ENCODE data around the gene EHMT1. TPM values are rescaled to one million over a fixed set of nuclear protein-coding genes. Genes with fewer than 3 reads are reported as not detected.
"Not testable (repeated sequence)": the region's sequence is repeated elsewhere in the genome, so short reads cannot be mapped to it uniquely, and the experiment has no call there.

EHMT1 gene
- total RNA-seq, 2 experiments from 2014 or later: 66.6 to 76.7 TPM

DNA sequence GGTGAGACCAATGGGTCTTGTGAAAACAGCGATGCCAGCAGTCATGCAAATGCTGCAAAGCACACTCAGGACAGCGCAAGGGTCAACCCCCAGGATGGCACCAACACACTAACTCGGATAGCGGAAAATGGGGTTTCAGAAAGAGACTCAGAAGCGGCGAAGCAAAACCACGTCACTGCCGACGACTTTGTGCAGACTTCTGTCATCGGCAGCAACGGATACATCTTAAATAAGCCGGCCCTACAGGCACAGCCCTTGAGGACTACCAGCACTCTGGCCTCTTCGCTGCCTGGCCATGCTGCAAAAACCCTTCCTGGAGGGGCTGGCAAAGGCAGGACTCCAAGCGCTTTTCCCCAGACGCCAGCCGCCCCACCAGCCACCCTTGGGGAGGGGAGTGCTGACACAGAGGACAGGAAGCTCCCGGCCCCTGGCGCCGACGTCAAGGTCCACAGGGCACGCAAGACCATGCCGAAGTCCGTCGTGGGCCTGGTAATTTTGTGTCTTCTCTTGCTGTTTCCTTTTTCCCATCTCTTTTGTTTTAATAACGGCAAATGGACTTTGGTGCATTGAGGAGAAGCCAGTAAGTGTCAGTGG, 98.0 kb downstream of the EHMT1 start:
- H3K36me3 Mint-ChIP-seq (ENCODE audit: low read depth): peaks cover 81% of the 10 kb centered on the region
- DNase-seq (no peak), ATAC-seq (no peak)
- H3K27me3 Mint-ChIP-seq: no peaks in the 10 kb centered on the region
- intact Hi-C loops (cut with DNase I, micrococcal nuclease): loop anchor here in 1 of 2 experiments (10.0 kb wide), 1 partner anchor 362 kb away; no protein-coding TSS in a partner anchor
- H3K4me1 Mint-ChIP-seq: peaks cover 29% of the 10 kb centered on the region
- H3K4me3 Mint-ChIP-seq: peak overlapping the region; percentile 17
- peaks cover 29% of the 10 kb centered on the region for H3K9me3 Mint-ChIP-seq (ENCODE audit: low read depth)
- CTCF ChIA-PET: interaction anchor here (0.7 kb wide), 1 partner anchor 98 kb away, joined by 3 read pairs; the partner anchor contains the start of gene EHMT1
- POLR2A ChIA-PET: no interaction called here
- peak overlapping the region; percentile 47 for H3K27ac Mint-ChIP-seq

GRCh38 chr9:137717776-137718327, 99.0 kb downstream of the EHMT1 start:
- ChIA-PET POLR2A (no interaction called here), CTCF (no interaction called here)
- Mint-ChIP-seq H3K4me3 (no peak overlapping the region), H3K4me1 (peaks cover 29% of the 10 kb centered on the region), H3K27me3 (no peaks in the 10 kb centered on the region), H3K27ac (no peak overlapping the region), H3K36me3 (ENCODE audit: low read depth) (peaks cover 79% of the 10 kb centered on the region), H3K9me3 (ENCODE audit: low read depth) (peaks cover 29% of the 10 kb centered on the region)
- DNase-seq: no peak
- ATAC-seq: no peak
- intact Hi-C loops (cut with DNase I, micrococcal nuclease): loop anchor here in 1 of 2 experiments (10.0 kb wide), 1 partner anchor 363 kb away; no protein-coding TSS in a partner anchor

DNA sequence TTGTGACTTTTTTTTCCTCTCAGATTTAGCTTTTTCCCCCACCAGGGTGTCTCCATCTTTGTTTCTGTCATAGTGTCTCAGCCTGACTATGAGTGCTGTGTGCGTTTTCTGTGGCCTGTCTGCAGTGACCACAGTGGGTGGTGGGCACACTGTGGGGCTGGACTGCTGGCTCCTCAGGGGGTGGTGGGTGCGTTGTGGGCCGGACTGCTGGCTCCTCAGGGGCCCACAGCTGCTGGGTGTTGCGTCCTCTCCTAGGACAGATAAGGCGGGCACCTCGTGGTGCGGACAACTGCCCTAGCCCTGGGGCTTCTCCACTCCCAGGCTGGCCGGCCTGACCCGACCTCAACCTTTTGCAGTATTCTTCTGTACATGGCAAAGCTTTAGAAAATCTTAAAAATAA, 100.4 kb downstream of the EHMT1 start:
- CTCF ChIA-PET: no interaction called here
- H3K27me3 Mint-ChIP-seq: no peaks in the 10 kb centered on the region
- intact Hi-C loops (cut with DNase I, micrococcal nuclease): loop anchor here in 1 of 2 experiments (10.0 kb wide), 1 partner anchor 364 kb away; no protein-coding TSS in a partner anchor
- ATAC-seq (no peak), DNase-seq (no peak)
- peaks cover 32% of the 10 kb centered on the region for H3K4me1 Mint-ChIP-seq
- peaks cover 25% of the 10 kb centered on the region for H3K9me3 Mint-ChIP-seq (ENCODE audit: low read depth)
- peaks cover 78% of the 10 kb centered on the region for H3K36me3 Mint-ChIP-seq (ENCODE audit: low read depth)
- no peak overlapping the region for H3K27ac Mint-ChIP-seq
- no peak overlapping the region for H3K4me3 Mint-ChIP-seq
- POLR2A ChIA-PET: no interaction called here

- CTCF ChIA-PET: interaction anchor here (1.0 to 1.4 kb wide), 3 partner anchors 12 to 48 kb away, joined by 3 to 7 read pairs (median 5); no protein-coding TSS in a partner anchor
- DNase-seq: no peak
- H3K9me3 Mint-ChIP-seq (ENCODE audit: low read depth): peaks cover 23% of the 10 kb centered on the region
Observed at GRCh38 chr9:137720571-137721110, 101.8 kb downstream of the EHMT1 start.

GRCh38 chr9:137721479-137721878, 102.7 kb downstream of the EHMT1 start:
- peak overlapping the region; percentile 48 for H3K4me3 Mint-ChIP-seq
- peaks cover 39% of the 10 kb centered on the region for H3K4me1 Mint-ChIP-seq
- peaks cover 79% of the 10 kb centered on the region for H3K36me3 Mint-ChIP-seq (ENCODE audit: low read depth)
- peak; percentile 81 for ATAC-seq
- DNase-seq: peak; percentile 70
- ChIA-PET POLR2A (interaction anchor here (0.6 kb wide), 4 partner anchors 39 to 1188 kb away, joined by 3 to 6 read pairs (median 3); no protein-coding TSS in a partner anchor), CTCF (interaction anchor here (0.6 to 1.4 kb wide), 5 partner anchors 21 to 118 kb away, joined by 3 to 7 read pairs (median 3); no protein-coding TSS in a partner anchor)
- H3K27me3 Mint-ChIP-seq: no peaks in the 10 kb centered on the region
- H3K27ac Mint-ChIP-seq: peak overlapping the region; percentile 98
- H3K9me3 Mint-ChIP-seq (ENCODE audit: low read depth): peaks cover 20% of the 10 kb centered on the region
- intact Hi-C loops (cut with DNase I, micrococcal nuclease): no loop called here

More at GRCh38 chr9:137720571-137721110, 101.8 kb downstream of the EHMT1 start:
- H3K36me3 Mint-ChIP-seq (ENCODE audit: low read depth): peaks cover 75% of the 10 kb centered on the region
- POLR2A ChIA-PET: no interaction called here
- ATAC-seq: no peak
- no peak overlapping the region for H3K27ac Mint-ChIP-seq
- no peak overlapping the region for H3K4me3 Mint-ChIP-seq
- intact Hi-C loops (cut with DNase I, micrococcal nuclease): no loop called here
- H3K4me1 Mint-ChIP-seq: peaks cover 35% of the 10 kb centered on the region
- no peaks in the 10 kb centered on the region for H3K27me3 Mint-ChIP-seq

DNA sequence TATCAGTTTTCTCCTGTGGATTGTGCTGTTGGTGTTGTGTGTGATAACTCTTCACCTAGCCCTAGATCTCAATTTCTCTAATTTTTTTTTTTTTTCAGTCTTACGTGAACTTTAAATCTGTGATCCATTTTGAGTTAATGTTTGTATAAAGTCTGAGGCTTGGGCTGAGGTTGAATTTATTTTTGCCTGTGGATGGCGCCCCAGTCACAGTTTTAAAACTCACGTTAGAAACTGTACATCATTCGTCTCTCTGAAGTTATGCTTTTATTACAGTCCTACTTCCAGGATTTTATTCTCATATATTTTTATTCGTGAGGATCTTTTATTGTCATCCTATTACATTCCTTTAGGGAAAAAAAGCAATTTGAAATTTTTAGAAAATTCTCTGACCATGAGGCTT, 103.1 kb downstream of the EHMT1 start:
- H3K4me1 Mint-ChIP-seq: peaks cover 39% of the 10 kb centered on the region
- peaks cover 79% of the 10 kb centered on the region for H3K36me3 Mint-ChIP-seq (ENCODE audit: low read depth)
- H3K9me3 Mint-ChIP-seq (ENCODE audit: low read depth): peaks cover 18% of the 10 kb centered on the region
- peak overlapping the region; percentile 48 for H3K4me3 Mint-ChIP-seq
- intact Hi-C loops (cut with DNase I, micrococcal nuclease): no loop called here
- ATAC-seq: peak; percentile 35
- ChIA-PET CTCF (interaction anchor here (0.6 to 1.4 kb wide), 4 partner anchors 22 to 119 kb away, joined by 3 to 7 read pairs (median 3); no protein-coding TSS in a partner anchor), POLR2A (interaction anchor here (0.6 kb wide), 4 partner anchors 39 to 1189 kb away, joined by 3 to 6 read pairs (median 3); no protein-coding TSS in a partner anchor)
- H3K27ac Mint-ChIP-seq: peak overlapping the region; percentile 98
- no peaks in the 10 kb centered on the region for H3K27me3 Mint-ChIP-seq
- DNase-seq: peak; percentile 61

DNA sequence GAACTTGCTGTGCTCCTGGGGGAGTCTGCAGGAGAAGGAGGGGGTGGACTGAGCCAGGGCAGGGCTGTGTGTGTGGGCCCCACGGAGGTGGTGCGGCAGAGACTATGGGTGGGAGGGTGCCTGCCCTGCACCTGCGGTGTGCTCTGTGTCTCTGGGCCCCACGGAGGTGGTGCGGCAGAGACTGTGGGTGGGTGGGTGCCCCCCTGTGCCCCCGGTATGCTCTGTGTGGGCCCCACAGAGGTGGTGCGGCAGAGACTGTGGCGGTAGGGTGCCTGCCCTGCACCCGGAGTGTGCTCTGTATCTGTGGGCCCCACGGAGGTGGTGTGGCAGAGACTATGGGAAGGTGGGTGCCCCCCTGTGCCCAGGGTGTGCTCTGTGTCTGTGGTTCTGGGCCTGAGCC, 103.7 kb downstream of the EHMT1 start:
- Mint-ChIP-seq H3K27me3 (no peaks in the 10 kb centered on the region), H3K9me3 (ENCODE audit: low read depth) (peaks cover 15% of the 10 kb centered on the region), H3K27ac (peak overlapping the region; percentile 98), H3K4me3 (peak overlapping the region; percentile 48), H3K36me3 (ENCODE audit: low read depth) (peaks cover 78% of the 10 kb centered on the region), H3K4me1 (peaks cover 44% of the 10 kb centered on the region)
- DNase-seq (no peak), ATAC-seq (no peak)
- intact Hi-C loops (cut with DNase I, micrococcal nuclease): no loop called here
- POLR2A ChIA-PET: no interaction called here
- CTCF ChIA-PET: no interaction called here

DNA sequence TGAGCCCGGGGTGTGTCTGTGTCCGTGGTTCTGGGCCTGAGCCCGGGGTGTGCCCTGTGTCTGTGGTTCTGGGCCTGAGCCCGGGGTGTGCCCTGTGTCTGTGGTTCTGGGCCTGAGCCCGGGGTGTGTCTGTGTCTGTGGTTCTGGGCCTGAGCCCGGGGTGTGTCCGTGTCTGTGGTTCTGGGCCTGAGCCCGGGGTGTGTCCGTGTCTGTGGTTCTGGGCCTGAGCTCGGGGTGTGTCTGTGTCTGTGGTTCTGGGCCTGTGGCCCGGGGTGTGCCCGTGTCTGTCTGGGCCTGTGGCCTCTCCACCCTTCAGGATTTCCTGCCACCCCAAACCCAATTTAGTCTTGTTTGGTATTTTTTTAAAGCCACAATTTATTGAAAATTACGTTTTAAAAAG, 104.6 kb downstream of the EHMT1 start:
- H3K27ac Mint-ChIP-seq: peak overlapping the region; percentile 87
- intact Hi-C loops (cut with DNase I, micrococcal nuclease); ATAC-seq; H3K4me3 Mint-ChIP-seq; H3K9me3 Mint-ChIP-seq (ENCODE audit: low read depth); DNase-seq; POLR2A ChIA-PET; H3K27me3 Mint-ChIP-seq: not testable (repeated sequence)
- peaks cover 46% of the 10 kb centered on the region for H3K4me1 Mint-ChIP-seq
- peaks cover 76% of the 10 kb centered on the region for H3K36me3 Mint-ChIP-seq (ENCODE audit: low read depth)
- CTCF ChIA-PET: interaction anchor here (0.6 kb wide), 1 partner anchor 35 kb away, joined by 3 read pairs; no protein-coding TSS in a partner anchor

- ChIA-PET CTCF (interaction anchor here (0.6 kb wide), 1 partner anchor 35 kb away, joined by 3 read pairs; no protein-coding TSS in a partner anchor), POLR2A (no interaction called here)
- Mint-ChIP-seq H3K4me3 (no peak overlapping the region), H3K9me3 (ENCODE audit: low read depth) (peaks cover 8% of the 10 kb centered on the region), H3K4me1 (peaks cover 46% of the 10 kb centered on the region), H3K27me3 (no peaks in the 10 kb centered on the region), H3K36me3 (ENCODE audit: low read depth) (peaks cover 74% of the 10 kb centered on the region), H3K27ac (peak overlapping the region; percentile 87)
- intact Hi-C loops (cut with DNase I, micrococcal nuclease): no loop called here
- DNase-seq (peak; percentile 57), ATAC-seq (peak; percentile 66)
Observed at GRCh38 chr9:137723783-137724445, 105.1 kb downstream of the EHMT1 start.

DNA sequence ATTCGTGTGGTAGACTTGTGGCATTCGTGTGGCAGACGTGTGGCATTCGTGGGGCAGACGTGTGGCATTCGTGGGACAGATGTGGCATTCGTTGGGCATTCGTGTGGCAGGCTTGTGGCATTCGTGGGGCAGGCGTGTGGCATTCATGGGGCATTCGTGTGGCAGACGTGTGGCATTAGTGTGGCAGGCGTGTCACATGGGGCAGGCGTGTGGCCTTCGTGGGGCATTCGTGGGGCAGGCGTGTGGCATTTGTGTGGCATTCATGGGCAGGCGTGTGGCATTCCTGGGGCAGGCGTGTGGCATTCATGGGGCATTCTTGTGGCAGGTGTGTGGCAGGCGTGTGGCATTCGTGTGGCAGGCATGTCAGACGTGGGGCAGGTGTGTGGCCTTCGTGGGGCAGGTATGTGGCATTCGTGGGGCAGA, 106.0 kb downstream of the EHMT1 start:
- intact Hi-C loops (cut with DNase I, micrococcal nuclease): no loop called here
- no peak overlapping the region for H3K4me3 Mint-ChIP-seq
- H3K36me3 Mint-ChIP-seq (ENCODE audit: low read depth): peaks cover 70% of the 10 kb centered on the region
- H3K27ac Mint-ChIP-seq: peak overlapping the region; percentile 60
- peaks cover 8% of the 10 kb centered on the region for H3K9me3 Mint-ChIP-seq (ENCODE audit: low read depth)
- no peak for DNase-seq
- H3K4me1 Mint-ChIP-seq: peaks cover 46% of the 10 kb centered on the region
- ATAC-seq: no peak
- ChIA-PET CTCF (no interaction called here), POLR2A (no interaction called here)
- no peaks in the 10 kb centered on the region for H3K27me3 Mint-ChIP-seq

GRCh38 chr9:137725598-137725997, 106.8 kb downstream of the EHMT1 start:
- CTCF ChIA-PET: interaction anchor here (1.5 kb wide), 1 partner anchor 24 kb away, joined by 3 read pairs; no protein-coding TSS in a partner anchor

More at GRCh38 chr9:137725598-137725997, 106.8 kb downstream of the EHMT1 start:
- Mint-ChIP-seq H3K4me1 (peaks cover 46% of the 10 kb centered on the region), H3K27me3 (no peaks in the 10 kb centered on the region), H3K9me3 (ENCODE audit: low read depth) (peaks cover 8% of the 10 kb centered on the region), H3K4me3 (no peak overlapping the region), H3K36me3 (ENCODE audit: low read depth) (peaks cover 66% of the 10 kb centered on the region), H3K27ac (peak overlapping the region; percentile 60)
- POLR2A ChIA-PET: no interaction called here
- ATAC-seq: no peak
- intact Hi-C loops (cut with DNase I, micrococcal nuclease): no loop called here
- no peak for DNase-seq
